Hematopoietic multipotent progenitor cell treated with erythropoietin and hydrocortisone succinate and interleukin-3 and kit ligand, for 8 days (in vitro differentiated cells): ENCODE measurements around the gene POTEH.
"Not testable (repeated sequence)": the region's sequence is repeated elsewhere in the genome, so short reads cannot be mapped to it uniquely, and the experiment has no call there.

Experiments
- DNase-seq: peaks from one replicate; pipeline ENCODE4 v3.0.0-alpha.2; 2015

The POTEH gene

GRCh38 chr22:15738157-15738908 is 48.5 kb downstream of the POTEH start:
- not testable (repeated sequence) for DNase-seq

GRCh38 chr22:15738909-15739391 is 49.1 kb downstream of the POTEH start:
- not testable (repeated sequence) for DNase-seq

- not testable (repeated sequence) for DNase-seq
Observed at GRCh38 chr22:15747636-15748323, 58.0 kb downstream of the POTEH start.

GRCh38 chr22:15749181-15749970 is 59.5 kb downstream of the POTEH start:
- DNase-seq, result not testable (repeated sequence)

- not testable (repeated sequence) for DNase-seq
Observed at GRCh38 chr22:15759443-15760097, 69.7 kb downstream of the POTEH start.

GRCh38 chr22:15760388-15761150 is 70.7 kb downstream of the POTEH start:
- DNase-seq, result not testable (repeated sequence)

GRCh38 chr22:15761151-15761777 is 71.4 kb downstream of the POTEH start:
- DNase-seq, result not testable (repeated sequence)

GRCh38 chr22:15763559-15763958 is 73.7 kb downstream of the POTEH start:
- not testable (repeated sequence) for DNase-seq
